Right atrium auricular region (tissue), 2 donors: ENCODE data around the gene SAPCD2. TPM values are rescaled to one million over a fixed set of nuclear protein-coding genes. Genes with fewer than 3 reads are reported as not detected.

Experiments used
- DNase-seq: peaks from one replicate; pipeline ENCODE4 v3.0.0-alpha.2; 2019; ENCODE audit warnings: low spot score
- H3K27ac ChIP-seq, 2 donors: fragments of 200-600 bp; sonication (generic); 1 replicate in 1 of 2; 2 replicates in 1 of 2; pipeline ENCODE4 v1.5.1; 2016 to 2019
- H3K27me3 ChIP-seq, 2 donors: fragments of 200-600 bp; sonication (generic); one replicate each; pipeline versions ENCODE4 v1.5.1 to v1.6.0; 2017 to 2019
- H3K36me3 ChIP-seq: fragments of 200-600 bp; sonication (generic); one replicate; pipeline ENCODE4 v1.5.1; 2016
- H3K4me1 ChIP-seq, 2 donors: fragments of 200-600 bp; sonication (generic); one replicate each; pipeline versions ENCODE4 v1.5.1 to v1.6.0; 2017 to 2019
- H3K4me3 ChIP-seq, 2 donors: fragments of 200-600 bp; sonication (generic); 1 replicate in 1 of 2; 2 replicates in 1 of 2; pipeline ENCODE4 v1.5.1; 2017 to 2019; ENCODE audit warnings: mild to moderate bottlenecking in 1 of 2, moderate library complexity in 1 of 2
- H3K9me3 ChIP-seq, 2 donors: fragments of 200-600 bp; sonication (generic); one replicate each; pipeline ENCODE4 v1.5.1; 2019
- CTCF ChIP-seq, 2 donors: fragments of 200-600 bp; sonication (generic); IDR thresholded peaks; one replicate each; pipeline ENCODE4 v1.5.1; 2019; ENCODE audit warnings: antibody characterized with exemption in 2 of 2
- total RNA-seq, 2 donors: library from RNA; depleted of rRNA; stranded (reverse); fragments of >200 nt; gene quantifications; one replicate each; pipeline ENCODE4 v1.1.0, GENCODE V29; 2016

Gene SAPCD2
- total RNA-seq, 2 donors from 2014 or later, result 0.12 to 0.63 TPM

- peaks cover 19% of the 10 kb centered on the region for H3K36me3 ChIP-seq
- no peak for DNase-seq
- no peaks in the 10 kb centered on the region for H3K27me3 ChIP-seq
- H3K9me3 ChIP-seq, result no peaks in the 10 kb centered on the region
- peak overlapping the region; percentile 62 to 79 for H3K4me3 ChIP-seq
- peaks cover 0 to 35% of the 10 kb centered on the region in 2 donors for H3K4me1 ChIP-seq
- TF ChIP-seq CTCF (IDR thresholded peaks at IDR 0.05), result no peak
- peak overlapping the region; percentile 96 to 99 for H3K27ac ChIP-seq
These were observed 17.1 kb upstream of the SAPCD2 start for GRCh38 chr9:137087409-137087925.

- H3K27ac ChIP-seq, result peak within 1 kb of the TSS; percentile 96 to 99
- H3K4me3 ChIP-seq, result peak within 1 kb of the TSS; percentile 62 to 79
- peak; percentile 98 for DNase-seq
- H3K36me3 ChIP-seq, result peaks cover 20% of the 10 kb centered on the region
- peaks cover 0 to 35% of the 10 kb centered on the region in 2 donors for H3K4me1 ChIP-seq
- H3K9me3 ChIP-seq, result no peaks in the 10 kb centered on the region
- no peaks in the 10 kb centered on the region for H3K27me3 ChIP-seq
- TF ChIP-seq CTCF (IDR thresholded peaks at IDR 0.05), result peak in 1 of 2 donors; percentile 27
These were observed 16.4 kb upstream of the SAPCD2 start, which contains the start of gene MAN1B1 for GRCh38 chr9:137086531-137087408. Gene MAN1B1, plus strand, starts transcription at chr9:137086985. Its CDS starts 15 bp downstream, at chr9:137087000.

GRCh38 chr9:137085920-137086530 is 15.7 kb upstream of the SAPCD2 start:
- Histone ChIP-seq H3K4me3 (peak overlapping the region; percentile 62 to 79), H3K36me3 (peaks cover 26% of the 10 kb centered on the region), H3K27me3 (no peaks in the 10 kb centered on the region), H3K27ac (peak overlapping the region; percentile 96 to 99), H3K9me3 (no peaks in the 10 kb centered on the region), H3K4me1 (peaks cover 0 to 35% of the 10 kb centered on the region in 2 donors)
- no peak for TF ChIP-seq CTCF (IDR thresholded peaks at IDR 0.05)
- DNase-seq, result peak; percentile 65

- no peak for TF ChIP-seq CTCF (IDR thresholded peaks at IDR 0.05)
- Histone ChIP-seq H3K4me3 (no peak overlapping the region), H3K27ac (peak overlapping the region; percentile 48 to 67), H3K9me3 (no peaks in the 10 kb centered on the region), H3K4me1 (peaks cover 0 to 35% of the 10 kb centered on the region in 2 donors), H3K27me3 (no peaks in the 10 kb centered on the region), H3K36me3 (peaks cover 35% of the 10 kb centered on the region)
- DNase-seq, result no peak
These were observed 14.2 kb upstream of the SAPCD2 start for GRCh38 chr9:137084526-137084925.

- TF ChIP-seq CTCF (IDR thresholded peaks at IDR 0.05), result no peak
- H3K27ac ChIP-seq, result peak overlapping the region; percentile 48 to 67
- no peak overlapping the region for H3K4me3 ChIP-seq
- peak; percentile 88 for DNase-seq
- H3K4me1 ChIP-seq, result peaks cover 0 to 45% of the 10 kb centered on the region in 2 donors
- H3K9me3 ChIP-seq, result no peaks in the 10 kb centered on the region
- H3K36me3 ChIP-seq, result peaks cover 41% of the 10 kb centered on the region
- H3K27me3 ChIP-seq, result no peaks in the 10 kb centered on the region
These were observed 13.1 kb upstream of the SAPCD2 start for GRCh38 chr9:137083394-137084004.
